GM21825 (cell line): Measurements from ENCODE around the gene FBN1.

ENCODE experiments used
- ATAC-seq: cut with Tn5 transposase; IDR thresholded peaks from one replicate; pipeline ENCODE4 v1.9.1; 2021; ENCODE audit warnings: mild to moderate bottlenecking, moderate library complexity; ENCODE audit not compliant: unreplicated experiment

FBN1 gene

GRCh38 chr15:48624700-48625099, 20.8 kb downstream of the FBN1 start:
- ATAC-seq, result no peak

DNA sequence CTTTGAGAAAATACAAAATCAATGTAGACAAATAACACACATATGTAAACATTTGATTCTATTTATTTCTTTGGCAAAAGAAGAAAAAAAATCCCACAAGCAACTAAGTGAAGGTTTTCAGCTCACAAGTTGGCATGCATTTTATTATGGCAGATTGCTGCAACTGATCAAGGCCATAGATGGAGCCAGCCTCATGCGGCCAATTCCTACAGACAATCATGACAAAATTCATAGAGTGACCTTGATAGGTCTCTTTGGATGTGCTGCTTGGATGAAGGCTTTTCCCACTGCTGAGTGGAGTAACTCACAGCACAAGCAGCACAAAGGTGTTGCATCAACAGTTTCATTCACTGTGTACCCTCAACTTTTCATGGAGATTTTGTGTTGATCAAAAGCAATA, 22.1 kb downstream of the FBN1 start:
- ATAC-seq, result no peak

- no peak for ATAC-seq
These were observed 23.3 kb downstream of the FBN1 start for GRCh38 chr15:48622237-48622636.

GRCh38 chr15:48619446-48619845, 26.1 kb downstream of the FBN1 start:
- ATAC-seq, result no peak

DNA sequence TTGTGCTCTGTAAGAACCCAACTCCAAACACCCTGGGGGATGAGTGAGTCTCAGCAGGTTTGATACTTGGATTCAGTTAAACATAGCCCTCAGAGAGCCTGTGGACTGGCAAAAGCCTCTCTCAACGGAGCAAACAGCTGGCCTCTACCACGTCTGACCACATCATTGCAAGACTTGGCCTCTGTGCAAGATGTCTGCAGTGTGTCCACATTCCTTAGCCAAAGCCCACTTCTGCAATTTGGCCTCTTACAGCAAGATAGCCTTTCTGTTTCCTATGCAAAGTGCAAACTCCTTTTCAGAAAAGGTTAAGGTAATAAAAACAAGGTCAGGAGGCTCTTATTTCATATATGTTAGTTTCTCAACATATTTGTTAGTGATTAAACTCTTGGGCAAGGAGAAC, 27.9 kb downstream of the FBN1 start:
- ATAC-seq, result no peak

GRCh38 chr15:48616216-48616615, 29.3 kb downstream of the FBN1 start:
- no peak for ATAC-seq

DNA sequence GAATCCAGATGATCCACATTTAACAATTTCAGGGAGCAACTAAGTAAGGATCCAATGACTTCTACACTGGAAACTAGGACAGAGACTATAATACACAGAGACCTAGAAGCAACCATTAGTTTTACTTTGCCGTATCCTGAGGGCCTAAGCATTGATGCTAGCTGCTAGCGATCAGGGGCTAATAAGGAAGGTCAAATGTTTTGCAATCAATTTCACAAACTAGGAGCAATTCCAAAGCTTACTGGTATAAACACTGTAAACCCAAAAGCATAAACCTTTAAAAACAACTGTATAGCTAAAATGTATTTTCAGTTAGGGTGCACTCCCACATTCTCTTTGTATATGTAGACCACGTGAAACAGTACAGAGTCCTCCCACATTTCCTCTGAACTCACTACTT, 31.5 kb downstream of the FBN1 start:
- no peak for ATAC-seq

DNA sequence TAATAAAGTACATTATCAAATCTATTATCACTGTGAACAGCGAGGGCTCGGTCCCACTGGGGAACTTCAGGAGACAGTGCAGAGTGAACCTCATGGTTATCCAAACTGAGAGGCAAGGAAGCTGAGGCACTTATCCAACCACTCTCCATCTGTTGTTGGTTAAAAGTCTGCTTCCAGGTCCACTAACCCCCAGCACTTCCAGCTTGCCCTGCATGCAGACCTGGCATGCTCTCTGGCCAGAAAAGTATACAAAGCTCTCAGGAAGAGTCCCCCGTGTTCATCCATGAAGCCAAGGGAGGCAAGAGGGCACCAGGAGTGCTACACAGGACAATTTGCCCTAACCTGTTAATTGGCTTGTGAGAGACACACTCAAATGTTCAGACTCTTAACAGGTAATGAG, 36.0 kb downstream of the FBN1 start:
- no peak for ATAC-seq

DNA sequence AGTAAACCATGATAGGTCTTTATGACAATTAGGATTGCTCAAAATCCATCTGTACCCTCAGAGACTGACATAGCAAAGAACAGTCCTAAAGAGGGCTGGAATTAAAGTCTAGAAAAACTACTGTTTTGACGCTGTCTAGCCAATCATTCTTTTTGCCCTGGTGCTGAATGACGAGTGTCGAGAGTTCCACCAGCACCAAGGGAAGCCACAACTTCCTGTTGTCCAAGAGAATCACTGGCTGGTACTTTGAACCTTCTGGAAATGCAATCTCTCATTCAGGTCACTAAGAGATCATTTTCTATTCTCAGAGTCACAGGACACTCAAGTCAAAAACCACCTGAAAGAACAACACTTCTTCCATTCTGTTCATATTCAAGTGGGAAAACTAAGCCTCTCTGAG, 37.7 kb downstream of the FBN1 start:
- no peak for ATAC-seq

DNA sequence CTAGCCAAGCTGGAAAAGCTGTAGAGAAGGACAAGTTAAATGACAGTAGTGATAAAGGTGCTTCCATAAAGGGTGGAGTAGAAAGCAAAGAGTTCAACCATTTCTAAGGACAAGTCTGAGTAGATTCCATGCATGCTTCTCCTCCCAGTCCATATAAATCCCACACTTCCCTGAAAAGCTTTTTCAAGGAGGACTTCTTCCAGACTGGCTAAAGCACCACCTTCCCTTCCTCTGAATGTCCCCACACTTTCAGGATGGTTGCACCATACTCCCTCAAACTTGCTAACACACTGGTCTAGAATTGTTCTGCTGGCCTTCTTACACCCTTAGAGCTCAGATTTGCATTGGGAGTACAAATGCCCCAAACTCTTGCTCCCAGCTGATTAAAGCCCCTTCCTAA, 40.9 kb downstream of the FBN1 start:
- no peak for ATAC-seq

GRCh38 chr15:48603922-48604321, 41.6 kb downstream of the FBN1 start:
- no peak for ATAC-seq

- no peak for ATAC-seq
These were observed 42.4 kb downstream of the FBN1 start for GRCh38 chr15:48603123-48603500.

- no peak for ATAC-seq
These were observed 43.0 kb downstream of the FBN1 start for GRCh38 chr15:48602358-48603122.

- ATAC-seq, result no peak
These were observed 44.4 kb downstream of the FBN1 start for GRCh38 chr15:48601095-48601494.

- ATAC-seq, result no peak
These were observed 48.7 kb downstream of the FBN1 start for GRCh38 chr15:48596841-48597240.

DNA sequence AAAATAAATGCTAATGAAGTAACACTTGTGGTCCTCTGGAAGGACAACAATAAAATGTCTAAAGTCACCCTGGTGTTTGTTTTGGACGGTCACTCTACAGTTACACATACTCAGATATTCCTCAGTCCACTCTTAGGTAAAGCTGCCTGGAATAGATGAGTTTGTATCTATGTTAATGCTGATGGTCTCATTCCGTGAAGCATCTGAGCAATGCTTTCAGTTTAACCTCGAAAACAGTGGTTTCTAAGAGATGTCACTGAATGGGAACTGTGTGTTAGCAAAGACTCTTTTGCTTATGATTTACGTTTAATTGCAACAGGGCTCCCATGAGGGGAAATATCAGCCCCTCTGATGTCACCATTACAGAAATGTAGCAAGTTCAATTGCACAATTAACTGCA, 49.1 kb downstream of the FBN1 start:
- ATAC-seq, result peak; percentile 44

- peak; percentile 59 for ATAC-seq
These were observed 49.5 kb downstream of the FBN1 start for GRCh38 chr15:48595981-48596380.

GRCh38 chr15:48592933-48593332, 52.6 kb downstream of the FBN1 start:
- ATAC-seq, result no peak

DNA sequence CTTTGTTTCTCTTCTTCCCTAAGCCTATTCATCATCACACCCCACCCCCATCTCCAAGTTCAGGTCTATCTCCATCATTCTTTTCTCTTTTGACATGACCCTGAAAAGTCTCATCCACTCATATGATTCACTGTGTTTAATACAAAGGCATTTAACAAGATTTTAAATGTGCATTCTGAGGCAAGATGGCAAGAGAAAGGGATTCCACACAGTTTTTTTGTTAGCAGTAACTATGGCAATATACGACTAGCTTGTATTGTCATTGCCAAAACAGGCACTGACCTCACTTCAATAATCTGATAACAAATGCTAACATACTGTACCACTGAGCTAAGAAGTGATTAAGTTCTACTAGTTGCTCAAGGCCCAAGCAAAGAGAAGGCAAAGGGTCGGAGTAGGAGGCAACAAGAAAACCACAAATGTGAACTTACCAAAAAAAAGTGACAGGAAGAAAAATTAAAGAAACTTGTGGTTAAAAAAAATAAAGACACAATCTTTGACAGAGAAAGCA, 53.2 kb downstream of the FBN1 start:
- no peak for ATAC-seq

DNA sequence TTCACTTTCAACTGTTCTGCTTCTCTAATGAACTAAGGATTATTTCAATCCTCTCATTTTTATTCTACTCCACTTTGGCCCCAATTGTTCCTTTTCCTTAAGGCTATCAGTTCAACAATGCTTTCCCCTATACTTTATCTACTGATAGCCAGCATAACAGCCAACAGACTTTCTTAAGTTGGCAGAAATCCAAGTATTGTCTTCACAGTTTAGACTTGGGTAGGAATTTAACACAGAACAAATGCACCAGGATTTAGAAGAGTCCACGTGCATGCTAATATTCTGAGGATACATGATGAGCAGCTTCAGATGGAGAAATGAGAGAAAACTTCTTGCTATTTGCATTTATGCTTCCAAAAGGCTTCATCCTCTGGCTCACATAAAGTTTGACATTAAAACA, 54.8 kb downstream of the FBN1 start:
- ATAC-seq, result no peak

DNA sequence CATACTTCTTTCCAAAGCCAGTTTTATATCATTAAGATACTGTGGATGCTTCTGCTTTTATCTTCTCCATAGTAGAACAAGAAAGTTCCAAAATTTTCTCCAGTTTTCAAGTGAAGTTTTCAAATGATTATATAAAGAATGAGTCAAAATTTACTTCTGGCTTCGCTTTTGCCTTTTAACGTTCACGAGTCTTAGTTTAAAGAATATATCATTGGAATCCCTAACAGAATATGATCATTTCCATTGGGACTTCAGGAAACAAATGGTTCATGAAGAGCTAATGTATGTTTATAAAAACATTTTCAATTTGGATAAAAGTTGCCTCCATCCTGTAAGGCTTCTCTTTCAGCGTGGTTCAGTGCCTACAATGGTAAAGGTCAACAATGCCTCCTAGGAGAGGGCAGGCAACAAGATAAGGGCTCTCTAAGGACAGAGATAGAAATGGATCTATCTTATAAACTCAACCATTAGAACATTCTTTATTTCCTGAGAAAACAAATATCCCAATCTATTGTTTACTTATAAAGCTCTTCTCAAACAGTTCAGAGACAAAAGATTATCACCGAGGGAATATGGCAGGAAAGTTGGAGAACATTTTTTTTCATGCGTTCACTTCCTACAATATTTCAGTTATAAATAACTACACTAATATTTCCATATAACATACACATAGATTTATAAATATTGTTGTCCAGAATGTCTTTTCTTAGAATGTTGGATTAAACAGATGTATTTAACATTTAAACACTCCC, 60.5 kb downstream of the FBN1 start:
- no peak for ATAC-seq

DNA sequence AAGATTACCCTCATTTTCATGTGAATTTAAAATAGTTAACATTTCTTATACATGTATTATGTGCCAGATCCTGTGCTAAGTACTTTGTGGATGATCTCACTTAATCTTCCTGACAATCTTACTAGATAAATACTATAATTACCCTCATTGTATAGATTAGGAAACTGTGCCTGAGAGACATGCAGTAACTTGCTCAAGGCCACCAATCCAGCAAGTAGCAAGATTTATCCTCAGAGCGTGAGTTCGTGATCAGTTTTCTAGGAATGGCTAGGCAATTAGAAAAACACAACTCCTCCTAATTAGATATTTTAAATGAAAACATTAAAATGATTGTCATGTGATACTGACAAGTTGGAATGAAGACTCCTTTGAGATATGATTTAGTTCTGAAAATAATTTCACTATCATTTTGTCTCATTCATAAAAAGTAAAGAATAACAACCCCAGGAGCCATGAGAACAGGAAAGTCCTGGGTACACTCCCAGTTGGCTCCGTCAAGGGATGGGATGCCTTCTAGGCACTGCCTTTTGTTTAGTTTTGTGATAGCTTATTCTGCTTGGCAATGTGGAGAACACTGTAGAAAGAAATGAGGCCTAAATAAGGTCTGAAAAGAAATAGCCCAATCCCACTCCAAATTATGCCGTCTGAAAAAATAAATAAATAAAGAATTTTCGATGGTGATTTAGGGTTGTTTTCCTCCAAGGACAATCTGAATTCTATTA, 61.3 kb downstream of the FBN1 start:
- ATAC-seq, result no peak
